SHP77 (cell line): Measurements from ENCODE around the gene MAP3K10.
A peak's percentile ranks its signal among the peaks of the same experiment; 100 is the strongest.
"Not testable (repeated sequence)": the region's sequence is repeated elsewhere in the genome, so short reads cannot be mapped to it uniquely, and the experiment has no call there.

ENCODE experiments used
- DNase-seq, 2 experiments: peaks; one replicate each; lab custom pipeline; 2025; lab: John Stamatoyannopoulos, UW

MAP3K10 gene

DNA sequence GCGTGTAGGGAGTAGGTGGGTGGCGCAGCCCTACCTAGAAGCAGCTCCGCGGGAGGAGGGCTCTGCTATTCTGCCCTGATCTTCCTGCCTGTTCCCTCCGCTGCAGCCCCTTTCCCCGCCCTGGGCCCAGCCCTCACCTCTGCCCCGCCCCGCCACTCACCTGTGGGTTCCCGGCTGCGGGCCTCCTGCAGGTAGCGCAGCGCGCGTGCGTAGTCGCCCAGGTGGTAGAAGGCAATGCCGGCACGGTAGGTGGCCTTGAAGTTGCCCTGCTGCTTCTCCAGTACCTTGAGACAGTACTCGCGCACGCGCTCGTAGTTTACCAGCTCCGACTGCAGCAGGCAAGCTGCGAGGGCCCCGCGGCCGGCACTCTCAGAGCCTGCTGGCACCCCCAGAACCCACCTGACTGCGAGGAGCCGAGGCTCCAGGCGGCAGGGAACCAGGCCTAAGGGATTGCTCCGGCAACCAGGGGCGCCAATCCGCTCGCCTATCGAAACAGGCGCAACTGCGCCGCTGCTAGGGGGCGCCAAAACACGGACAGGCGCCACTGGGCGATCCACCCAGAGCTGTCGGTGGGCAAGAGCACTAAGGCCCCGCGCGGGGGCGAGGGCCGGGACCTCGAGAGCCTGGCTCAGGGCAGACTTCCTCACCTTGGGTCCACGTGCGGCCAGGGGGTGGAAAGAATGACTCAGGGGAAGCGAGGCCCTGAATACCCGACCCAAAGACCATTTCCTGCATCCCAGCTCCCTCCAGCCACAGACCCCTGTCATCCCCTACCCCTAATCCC, 26.0 kb downstream of the MAP3K10 start:
- DNase-seq: no peak

DNA sequence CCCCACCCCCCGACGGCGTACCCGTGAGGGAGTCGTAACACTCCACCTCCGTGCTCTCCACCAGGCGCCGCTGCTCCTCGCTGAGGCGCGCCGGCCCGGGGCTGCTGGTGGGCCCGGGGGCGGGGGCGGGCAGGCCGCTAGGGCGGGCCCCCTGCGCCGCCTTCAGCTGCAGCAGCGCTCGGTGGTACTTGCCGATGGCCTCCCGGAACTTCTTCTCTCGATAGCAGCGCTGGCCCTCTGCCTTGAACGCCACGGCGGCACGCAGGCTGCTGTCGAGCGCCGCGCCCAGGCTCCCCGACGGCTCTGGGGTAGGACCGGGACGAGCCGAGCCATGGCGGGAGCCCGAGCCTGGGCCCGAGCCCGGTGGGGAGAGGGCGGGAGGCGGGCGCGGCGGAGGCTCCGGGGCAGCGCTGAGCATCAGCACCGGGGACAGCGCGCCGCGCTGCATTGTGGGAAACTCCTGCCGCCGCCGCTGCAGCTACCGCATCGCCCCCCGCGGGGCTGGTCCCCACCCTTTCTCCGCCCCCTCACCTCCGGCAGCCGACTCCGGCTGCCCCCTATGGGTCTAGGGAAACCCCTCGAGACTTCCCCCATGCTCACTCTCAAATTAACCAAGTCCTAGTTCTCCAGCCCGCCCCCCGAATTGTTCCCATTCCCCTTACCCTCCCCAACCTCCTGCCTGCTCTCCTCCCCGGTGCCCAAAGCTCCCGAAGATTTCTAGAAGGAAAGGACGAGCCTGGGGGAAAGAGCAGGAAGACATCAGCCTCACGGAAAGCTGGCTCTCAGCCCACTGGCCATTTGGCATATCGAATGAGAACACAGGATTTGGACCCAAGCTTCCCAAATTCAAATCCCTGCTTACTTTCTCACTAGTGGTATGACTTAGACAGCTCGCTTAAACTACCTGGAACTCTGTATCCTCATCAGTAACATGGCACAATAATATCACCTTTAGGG, 27.0 kb downstream of the MAP3K10 start, which contains the start of gene TTC9B:
TSS of gene TTC9B (minus strand) at position 451 of the 957 bp plus-strand sequence. CDS start at position 448, 3 bp downstream.
- DNase-seq: no peak

DNA sequence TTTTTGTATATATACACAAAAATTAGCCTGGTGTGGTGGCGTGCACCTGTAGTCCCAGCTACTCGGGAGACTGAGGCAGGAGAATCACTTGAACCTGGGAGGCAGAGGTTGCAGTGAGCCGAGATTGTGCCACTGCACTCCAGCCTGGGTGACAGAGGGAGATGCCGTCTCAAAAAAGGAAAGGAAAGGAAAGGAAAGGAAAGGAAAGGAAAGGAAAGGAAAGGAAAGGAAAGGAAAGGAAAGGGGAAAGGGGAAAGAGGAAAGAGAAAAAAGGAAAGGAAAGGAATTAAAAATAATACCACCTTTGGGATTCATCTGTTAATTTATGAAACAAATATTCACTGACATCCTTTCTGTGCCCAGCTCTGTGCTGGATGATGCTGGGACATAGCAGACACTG, 27.8 kb downstream of the MAP3K10 start:
- not testable (repeated sequence) for DNase-seq

DNA sequence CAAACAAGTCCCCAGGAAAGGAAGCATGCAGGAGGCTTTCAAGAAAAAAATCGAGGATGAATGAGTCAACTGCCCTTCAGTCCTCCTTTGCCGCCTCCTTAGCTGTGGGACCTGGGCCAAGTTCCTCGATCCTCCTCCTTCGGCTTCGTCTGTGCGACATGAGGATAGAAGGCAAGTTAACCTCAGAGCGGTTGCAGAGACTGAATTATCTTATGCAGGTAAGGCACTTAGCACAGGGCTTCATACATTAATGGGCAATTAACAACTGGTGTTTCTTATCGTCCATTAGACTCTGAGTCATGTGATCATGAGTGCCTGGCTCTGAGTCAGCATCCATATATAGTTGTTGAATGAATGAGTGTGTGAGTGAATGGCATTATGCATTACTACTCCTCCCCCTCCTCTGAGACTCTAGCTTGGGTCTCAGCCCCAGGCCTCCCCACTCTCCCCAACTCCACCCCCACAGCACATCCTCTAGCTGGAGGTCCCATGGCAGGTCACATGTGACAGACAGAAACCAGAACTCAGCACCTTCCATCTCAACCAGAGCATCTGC, 28.6 kb downstream of the MAP3K10 start:
- peak in 1 of 2 experiments; percentile 39 for DNase-seq

DNA sequence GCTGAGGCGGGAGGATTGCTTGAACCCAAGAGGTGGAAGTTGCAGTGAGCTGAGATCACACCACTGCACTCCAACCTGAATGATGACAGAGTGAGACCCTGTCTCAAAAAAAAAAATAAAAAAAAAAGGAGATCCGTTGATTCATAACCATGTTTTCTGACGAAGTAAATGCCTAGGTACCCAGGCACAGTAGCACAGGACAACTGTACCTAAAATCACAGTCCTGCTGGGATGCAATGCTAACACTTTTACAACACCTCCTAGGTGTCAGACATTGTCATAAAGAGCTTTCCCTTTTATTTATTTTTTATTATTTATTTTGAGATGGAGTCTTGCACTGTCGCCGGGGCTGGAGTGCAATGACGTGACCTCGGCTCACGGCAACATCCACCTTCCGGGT, 29.4 kb downstream of the MAP3K10 start:
- no peak for DNase-seq

DNA sequence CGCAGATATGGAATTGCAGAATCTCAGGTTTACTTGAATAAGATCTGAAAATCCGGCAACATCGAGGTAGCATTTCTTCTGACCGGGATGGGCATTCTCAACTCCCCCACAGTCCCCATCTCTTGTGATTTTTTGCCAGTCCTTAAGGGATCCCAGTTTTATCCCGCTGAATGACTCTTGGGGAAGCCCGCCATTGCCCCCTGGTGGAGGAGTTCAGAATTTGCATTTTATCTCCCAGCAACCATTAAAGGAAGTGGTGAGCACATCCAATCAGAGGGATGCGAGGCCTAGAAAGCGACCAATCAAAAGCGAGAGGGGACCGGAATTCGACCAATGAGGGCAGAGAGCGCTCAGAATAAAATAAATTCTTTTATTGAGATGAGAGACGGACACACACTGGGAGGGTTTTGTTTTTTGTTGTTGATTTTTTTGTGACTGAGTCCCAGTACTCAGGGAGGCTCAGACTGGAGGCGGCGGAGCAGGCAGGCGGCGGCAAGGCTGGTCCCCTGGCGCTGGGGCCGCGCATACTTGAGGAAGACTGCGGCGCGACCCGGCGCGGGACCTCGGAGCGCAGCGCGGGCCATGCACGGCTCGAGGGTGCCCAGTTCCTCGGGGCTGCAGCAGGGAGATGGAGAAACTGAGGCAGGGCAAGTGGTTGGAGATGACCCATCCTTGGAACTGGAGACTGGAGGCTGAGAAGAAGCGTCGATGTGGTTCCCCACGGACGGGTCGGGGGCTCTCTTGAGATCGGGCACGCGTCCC, 30.8 kb downstream of the MAP3K10 start:
- DNase-seq: peak; percentile 90 to 96

DNA sequence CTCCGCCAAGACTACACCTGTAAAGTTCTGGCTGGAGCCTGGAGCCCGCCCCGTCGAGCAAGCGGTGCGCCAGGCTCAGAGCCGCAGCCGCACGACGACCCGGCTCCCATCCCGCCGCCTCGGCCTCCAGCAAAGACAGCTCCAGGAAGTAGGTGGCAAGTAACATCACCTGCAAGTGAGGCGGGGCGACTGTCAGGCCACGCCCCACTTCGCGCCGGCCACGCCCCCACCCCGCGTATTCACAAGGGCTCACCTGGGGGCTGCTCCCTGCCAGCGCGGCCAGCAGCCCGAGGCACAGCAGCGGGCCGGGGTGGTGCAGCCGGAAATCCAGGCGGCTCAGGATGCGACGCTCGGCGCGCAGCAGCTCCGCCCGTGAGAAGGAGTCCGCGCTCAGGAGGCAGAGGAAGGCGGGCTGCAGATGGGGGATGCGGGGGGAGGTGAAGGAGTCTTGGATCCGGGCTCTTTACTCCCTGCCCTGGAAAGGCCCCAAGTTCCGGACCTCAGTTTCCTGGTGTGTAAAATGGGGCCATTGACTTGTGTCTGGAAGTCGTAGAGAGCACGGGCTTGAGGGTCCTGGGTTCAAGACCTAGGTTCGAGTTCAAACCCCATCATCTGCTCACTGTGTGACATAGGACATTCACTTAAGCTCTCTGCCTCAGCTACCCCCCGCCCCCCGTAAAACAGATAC, 32.1 kb downstream of the MAP3K10 start:
- no peak for DNase-seq

DNA sequence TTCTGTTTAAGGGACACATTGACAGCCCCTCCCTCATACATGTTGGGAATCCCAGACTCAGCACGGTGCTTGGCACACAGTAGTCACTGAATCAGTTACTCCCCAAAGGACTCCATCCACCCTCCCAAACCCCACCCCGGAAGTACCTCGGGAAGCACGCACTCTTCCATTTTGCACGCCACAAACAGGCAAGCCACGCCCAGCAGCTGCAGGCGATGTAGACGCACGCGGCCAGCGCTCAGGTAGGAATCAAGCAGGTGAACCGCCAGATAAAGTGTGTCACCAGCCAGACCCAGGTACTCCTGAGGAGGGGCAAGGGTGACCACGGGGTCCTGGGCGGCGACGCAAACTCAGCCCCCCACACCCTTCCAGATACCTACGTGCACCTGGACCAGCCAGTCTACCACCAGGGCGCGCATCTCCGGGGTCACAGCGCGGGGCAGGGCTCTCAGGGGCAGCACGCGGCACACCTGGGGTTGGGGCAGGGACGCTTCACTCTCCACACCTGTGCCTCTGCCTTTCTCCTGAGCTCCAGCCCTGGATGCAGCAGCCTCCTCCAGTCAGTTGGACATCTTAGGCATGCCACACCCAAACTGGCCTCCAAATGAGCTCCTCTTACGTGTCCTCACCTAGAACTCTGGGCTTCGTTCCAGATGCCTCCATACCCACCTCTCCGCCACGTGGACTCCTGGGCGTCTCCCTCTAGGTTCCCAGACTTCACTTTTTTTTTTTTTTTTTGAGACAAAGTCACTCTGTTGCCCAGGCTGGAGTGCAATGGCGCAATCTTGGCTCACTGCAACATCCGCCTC, 33.3 kb downstream of the MAP3K10 start:
- no peak for DNase-seq

DNA sequence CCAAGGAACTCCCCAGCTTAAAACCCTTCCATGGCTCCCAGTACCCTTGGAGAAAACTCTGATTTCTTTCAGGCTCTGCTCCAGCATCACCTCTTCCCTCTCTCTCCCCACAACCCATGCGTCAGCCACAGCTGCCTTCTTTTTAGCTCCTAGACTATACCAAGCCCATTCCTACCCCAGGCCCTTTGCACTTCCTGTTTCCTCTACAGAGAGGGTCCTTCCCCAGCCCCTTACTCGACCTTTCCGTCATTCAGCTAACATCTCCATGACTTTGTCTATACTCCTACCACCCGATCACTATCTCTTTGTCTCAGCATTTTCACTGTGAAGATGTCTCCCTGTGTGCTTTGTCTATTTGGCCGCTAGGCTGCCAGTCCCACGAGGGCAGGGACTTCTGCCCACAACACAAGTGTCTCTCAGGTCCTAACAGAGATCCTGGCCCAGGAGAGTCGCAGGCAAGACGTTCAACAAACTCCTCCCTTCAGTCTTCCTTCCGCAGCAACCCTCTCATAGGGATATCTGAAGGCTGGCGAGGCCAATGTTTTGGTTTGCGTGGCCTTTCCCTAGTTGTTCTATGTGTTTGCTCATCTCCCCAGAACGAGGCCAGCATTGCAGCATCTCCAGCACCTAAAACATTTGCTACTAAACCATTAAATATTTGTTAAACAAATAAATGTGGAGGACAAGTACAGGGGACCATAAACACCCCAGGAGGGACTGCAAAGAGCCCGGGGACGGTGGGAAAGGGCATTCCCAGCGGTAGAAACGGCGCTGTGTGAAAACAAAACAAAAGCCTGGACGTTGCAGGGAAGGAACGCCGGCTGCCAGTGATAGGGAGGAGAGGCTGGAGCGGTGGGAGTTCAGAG, 34.4 kb downstream of the MAP3K10 start:
- DNase-seq: peak in 1 of 2 experiments; percentile 24

DNA sequence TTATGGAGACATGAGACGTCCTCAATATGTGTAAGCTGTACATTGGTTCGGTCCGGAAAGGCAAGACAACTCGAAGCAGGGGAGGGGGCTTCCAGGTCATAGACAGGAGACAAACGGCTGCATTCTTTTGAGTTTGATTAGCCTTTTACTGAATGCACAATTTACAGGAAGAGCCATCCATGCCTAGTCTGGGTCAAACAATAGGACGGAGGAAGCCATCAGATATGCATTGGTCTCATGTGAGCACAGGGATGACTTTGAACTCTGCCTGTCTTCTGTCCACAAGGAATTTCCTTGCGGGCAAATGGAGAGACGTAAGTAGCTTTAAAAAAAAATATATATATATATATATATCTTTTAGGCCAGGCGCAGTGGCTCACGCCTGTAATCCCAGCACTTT, 37.1 kb downstream of the MAP3K10 start:
- no peak for DNase-seq

DNA sequence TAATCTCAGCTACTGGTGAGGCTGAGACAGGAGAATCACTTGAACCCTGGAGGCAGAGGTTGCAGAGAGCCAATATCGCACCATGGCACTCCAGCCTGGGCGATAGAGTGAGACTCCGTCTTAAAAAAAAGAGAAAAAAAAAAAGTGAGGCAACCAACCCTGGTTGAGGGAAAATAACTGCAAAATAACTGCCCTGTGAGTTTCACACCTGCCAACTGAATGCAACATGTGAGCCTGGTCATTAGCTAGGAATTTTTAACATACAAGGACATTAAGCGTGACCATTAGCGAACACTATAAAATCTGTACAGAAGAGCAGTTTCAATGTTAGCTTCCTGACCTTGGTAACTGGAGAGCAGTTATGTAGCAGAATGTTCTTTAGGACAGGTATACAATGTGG, 37.6 kb downstream of the MAP3K10 start:
- no peak for DNase-seq

DNA sequence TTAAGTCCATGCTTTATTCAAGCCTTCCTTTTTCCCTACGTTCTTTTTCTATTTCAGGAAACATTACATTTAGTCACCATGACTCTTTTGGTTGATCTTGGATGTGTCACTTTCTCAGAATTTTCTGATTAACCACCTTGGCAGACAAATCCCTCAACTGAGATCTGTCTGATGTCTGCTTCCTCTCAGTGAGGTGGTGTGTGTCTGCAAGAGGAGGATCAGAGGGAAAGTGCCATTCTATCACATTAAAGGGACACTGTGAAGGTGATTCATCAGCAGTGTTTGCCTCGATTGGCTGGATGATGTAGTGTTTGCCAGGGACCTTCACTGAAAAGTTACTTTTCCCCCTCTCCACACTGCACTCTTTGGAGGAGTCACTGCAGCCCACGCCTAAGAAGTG, 38.3 kb downstream of the MAP3K10 start:
- no peak for DNase-seq

DNA sequence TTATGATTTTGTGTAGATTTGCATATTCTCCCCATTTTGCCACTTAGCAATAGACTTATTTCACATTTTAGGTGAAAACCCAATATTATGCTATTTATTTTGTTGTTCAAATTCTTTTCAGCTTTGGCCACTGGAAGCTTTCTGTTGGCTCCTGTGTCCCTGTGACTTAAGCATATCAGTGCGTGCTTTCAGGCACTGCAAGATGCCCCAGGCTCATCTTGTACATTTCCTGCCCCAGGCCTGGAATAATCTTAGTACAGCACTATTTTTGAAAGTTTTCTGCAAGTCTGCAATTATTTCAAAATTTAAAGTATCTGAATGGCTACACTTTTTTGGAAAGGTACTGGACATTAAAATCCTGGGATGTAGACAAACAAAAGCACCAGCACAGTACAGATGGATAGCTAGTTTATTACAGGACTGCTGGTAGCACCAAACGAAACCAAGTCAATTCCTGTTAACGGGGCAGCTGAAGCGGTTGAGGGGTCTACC, 38.7 kb downstream of the MAP3K10 start:
- no peak for DNase-seq

DNA sequence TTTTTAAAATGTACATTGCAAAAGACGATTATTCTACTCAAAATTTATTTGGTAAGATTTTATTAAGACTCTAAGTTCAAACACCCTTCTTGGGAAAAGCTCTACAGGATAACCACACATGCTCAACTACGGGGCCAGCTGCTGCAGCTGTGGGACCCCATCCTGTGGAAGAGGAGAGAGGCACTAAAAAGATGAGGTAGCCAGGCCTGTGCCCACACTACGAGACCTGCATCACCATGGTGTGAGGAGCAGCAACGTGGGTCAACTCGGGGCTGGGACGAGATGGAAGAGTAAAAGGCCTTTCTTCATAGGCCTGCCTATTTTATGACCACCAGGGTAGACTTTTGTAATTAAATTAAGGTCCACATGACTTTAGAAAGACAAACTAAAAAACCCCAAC, 39.8 kb downstream of the MAP3K10 start:
- DNase-seq: no peak

DNA sequence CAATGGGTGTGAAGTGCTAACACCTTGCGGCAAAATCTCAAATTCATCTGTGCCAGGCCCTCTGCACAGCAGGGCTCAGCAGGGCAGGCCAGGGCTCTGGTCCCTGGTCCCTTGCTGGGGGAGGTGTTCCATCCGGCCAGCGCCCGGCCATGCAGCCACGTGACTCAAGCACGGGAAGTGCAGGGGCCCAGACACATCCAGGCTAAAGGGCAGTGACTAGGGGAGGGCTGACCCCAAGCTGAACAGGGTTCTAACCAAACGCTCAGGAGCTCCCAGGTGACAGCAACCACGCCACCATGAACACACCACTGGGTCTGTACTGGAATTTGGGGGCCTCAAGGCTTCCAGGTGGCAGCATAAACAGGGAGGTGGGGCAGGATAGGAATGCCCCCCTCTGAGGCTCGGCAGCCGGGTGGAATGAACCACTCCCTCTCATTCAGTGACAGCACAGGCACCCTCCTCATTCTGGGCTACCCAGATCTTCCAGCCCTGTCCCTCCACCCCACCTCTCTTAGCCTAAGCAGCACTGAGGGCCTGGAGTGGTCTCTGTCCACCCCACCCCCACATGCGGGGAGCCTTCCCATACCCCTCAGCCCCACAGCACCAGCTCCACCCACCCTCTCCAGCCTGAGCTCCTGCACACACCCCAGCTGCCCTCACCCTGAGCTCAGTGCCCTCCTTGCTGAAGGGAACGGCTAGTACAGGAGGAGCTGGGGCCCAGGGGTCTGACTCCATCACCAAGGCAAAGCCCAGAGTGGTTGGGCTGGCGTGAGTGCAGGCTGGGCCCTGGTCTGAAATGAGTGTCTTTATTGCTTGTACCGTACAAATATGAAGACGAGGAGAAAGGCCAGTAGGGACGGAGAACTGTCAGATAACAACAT, 40.6 kb downstream of the MAP3K10 start:
- no peak for DNase-seq

DNA sequence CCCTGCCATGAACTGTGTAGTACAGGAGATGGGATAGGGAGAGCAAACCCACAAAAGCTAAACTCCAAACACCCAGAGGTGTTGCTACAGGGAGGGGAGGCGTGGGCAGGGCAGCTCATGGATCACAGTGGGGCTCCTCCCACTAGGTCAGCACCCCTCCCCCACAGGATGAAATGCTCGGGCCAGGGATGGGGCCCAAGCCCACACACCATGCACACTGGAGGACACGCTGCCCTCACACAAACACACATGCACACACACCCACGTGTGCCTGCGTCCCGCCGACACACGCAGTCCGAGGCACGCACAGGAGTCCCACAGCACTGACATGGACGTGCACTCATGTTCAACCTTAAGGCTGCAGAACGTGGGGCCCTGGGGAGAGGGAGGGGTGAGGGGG, 41.3 kb downstream of the MAP3K10 start:
- DNase-seq: no peak

DNA sequence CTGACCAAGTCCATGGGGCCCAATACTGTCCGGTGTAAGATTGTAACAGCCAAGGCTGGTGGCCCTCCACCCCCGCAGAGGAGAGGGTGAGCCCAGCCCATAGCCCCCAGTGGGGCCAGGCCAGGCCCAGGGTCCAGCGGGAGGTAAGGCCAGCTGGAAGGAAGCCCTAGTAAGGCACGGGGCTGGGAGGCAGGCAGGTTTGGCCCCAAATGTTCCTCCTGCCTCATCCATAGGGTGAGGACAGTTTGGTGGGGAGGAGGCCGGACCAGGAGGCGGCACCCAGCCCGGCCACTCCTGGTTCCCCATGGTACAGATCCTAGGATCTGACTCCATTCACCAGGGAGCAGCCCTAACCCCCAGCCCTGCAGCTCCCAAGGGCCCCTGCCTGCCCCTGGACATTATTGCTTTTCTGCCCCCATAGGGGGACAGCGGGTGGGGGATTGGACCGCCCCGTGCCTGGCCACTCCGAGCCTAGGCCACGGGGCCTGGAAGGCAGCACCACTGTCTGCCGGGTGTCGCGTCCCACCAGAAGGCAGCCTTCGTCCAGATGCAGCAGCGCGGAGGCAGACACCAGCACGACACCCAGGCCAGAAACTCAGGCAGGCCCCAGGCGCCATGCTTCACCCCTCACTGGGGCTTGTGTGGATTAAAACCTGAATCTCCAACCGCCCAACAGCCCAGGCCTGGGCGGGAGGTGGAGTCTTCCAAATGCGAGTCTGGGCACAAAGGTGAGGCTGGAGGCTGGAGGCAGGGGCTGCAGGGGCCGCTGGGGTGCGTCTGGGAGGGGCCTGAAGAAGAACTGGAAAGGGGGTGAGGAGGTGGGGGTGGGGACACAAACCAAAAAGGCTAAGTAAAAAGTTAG, 42.0 kb downstream of the MAP3K10 start:
- DNase-seq: no peak
